SU-DHL-6 (cell line): ENCODE measurements around the gene TRIM59.

ENCODE experiments used
- H2AFZ ChIP-seq: fragments of 200-600 bp; sonication (generic); 2 replicates; pipeline ENCODE4 v1.6.1; 2014; ENCODE audit warnings: low read depth, mild to moderate bottlenecking, moderate library complexity, mixed read lengths, antibody characterized with exemption, low read length; ENCODE audit not compliant: severe bottlenecking
- H3F3A ChIP-seq: fragments of 200-600 bp; shearing (Covaris generic); 2 replicates; pipeline ENCODE4 v1.6.0; 2016; ENCODE audit warnings: antibody characterized with exemption, mild to moderate bottlenecking; ENCODE audit not compliant: insufficient read depth
- H3K27ac ChIP-seq: fragments of 200-600 bp; sonication (generic); 2 replicates; pipeline ENCODE4 v1.5.1; 2016; ENCODE audit warnings: low read depth, mild to moderate bottlenecking, low read length, moderate library complexity, mixed read lengths
- H3K27me3 ChIP-seq: fragments of 200-600 bp; sonication (generic), shearing (Covaris generic); 2 replicates; pipeline ENCODE4 v1.6.0; 2014; ENCODE audit warnings: mild to moderate bottlenecking, low read length
- H3K36me3 ChIP-seq: fragments of 200-600 bp; sonication (generic); 2 replicates; pipeline ENCODE4 v1.6.1; 2014; ENCODE audit warnings: mild to moderate bottlenecking, low read length, mixed read lengths
- H3K4me2 ChIP-seq: fragments of 300-600, 200-600 bp; shearing (Covaris generic), sonication (generic); 2 replicates; pipeline ENCODE4 v1.6.0; 2014; ENCODE audit warnings: low read length, low read depth, mild to moderate bottlenecking; ENCODE audit not compliant: poor library complexity, severe bottlenecking
- H3K4me3 ChIP-seq: fragments of 200-600 bp; sonication (generic); 2 replicates; pipeline ENCODE4 v1.5.1; 2014; ENCODE audit warnings: antibody characterized with exemption, low read length, mild to moderate bottlenecking, mixed read lengths; ENCODE audit not compliant: insufficient read depth, poor library complexity, severe bottlenecking
- H3K79me2 ChIP-seq: fragments of 200-600 bp; sonication (generic); 2 replicates; pipeline ENCODE4 v1.6.1; 2014; ENCODE audit warnings: mild to moderate bottlenecking, low read length, moderate library complexity; ENCODE audit not compliant: insufficient read depth
- H3K9ac ChIP-seq: fragments of 200-600 bp; sonication (generic); 2 replicates; pipeline ENCODE4 v1.7.0; 2014; ENCODE audit warnings: mild to moderate bottlenecking, low read length
- H3K9me2 ChIP-seq: fragments of 200-600 bp; sonication (generic); replicated peaks from 2 replicates; pipeline ENCODE4 v1.6.1; 2014; ENCODE audit warnings: low read length; ENCODE audit not compliant: insufficient read depth
- H3K9me3 ChIP-seq: fragments of 200-600 bp; sonication (generic); 2 replicates; pipeline ENCODE4 v1.6.1; 2014; ENCODE audit warnings: low read length, mixed read lengths; ENCODE audit not compliant: insufficient read depth
- H4K20me1 ChIP-seq: fragments of 200-600 bp; sonication (generic); 2 replicates; pipeline ENCODE4 v1.6.1; 2014; ENCODE audit warnings: low read depth, mild to moderate bottlenecking, antibody characterized with exemption, low read length, moderate library complexity, mixed read lengths
- CTCF ChIP-seq: fragments of 200-600 bp; sonication (generic); IDR thresholded peaks from one replicate; pipeline ENCODE4 v1.5.1; 2017; ENCODE audit warnings: antibody characterized with exemption, mild to moderate bottlenecking, low read length, moderate library complexity; ENCODE audit not compliant: insufficient read depth, poor library complexity, severe bottlenecking
- EZH2phosphoT487 ChIP-seq: fragments of 200-600 bp; sonication (generic), shearing (Covaris generic); conservative IDR thresholded peaks from 2 replicates; pipeline ENCODE4 v1.6.1; 2018; ENCODE audit warnings: mild to moderate bottlenecking, antibody characterized with exemption, low read length, moderate library complexity, mixed read lengths

The TRIM59 gene

GRCh38 chr3:160400702-160401150, 48.9 kb downstream of the TRIM59 start:
- Histone ChIP-seq H3K9me2 (no peaks in the 10 kb centered on the region), H3K9ac (peak overlapping the region; percentile 98), H3K27me3 (no peaks in the 10 kb centered on the region), H4K20me1 (peaks cover 48% of the 10 kb centered on the region), H2AFZ (no peak overlapping the region), H3K4me2 (peak overlapping the region; percentile 96), H3K36me3 (peaks cover 55% of the 10 kb centered on the region), H3K4me3 (peak overlapping the region; percentile 94), H3K79me2 (peaks cover 85% of the 10 kb centered on the region), H3F3A (peaks cover 30% of the 10 kb centered on the region), H3K27ac (peak overlapping the region; percentile 89), H3K9me3 (no peaks in the 10 kb centered on the region)
- TF ChIP-seq EZH2phosphoT487 (no peak), CTCF (no peak)

GRCh38 chr3:160400030-160400701, 49.4 kb downstream of the TRIM59 start:
- Histone ChIP-seq H3K4me3 (peak overlapping the region; percentile 94), H3K9me3 (no peaks in the 10 kb centered on the region), H3K27ac (peak overlapping the region; percentile 89), H3K79me2 (peaks cover 85% of the 10 kb centered on the region), H3K27me3 (no peaks in the 10 kb centered on the region), H2AFZ (no peak overlapping the region), H3K9ac (peak overlapping the region; percentile 98), H4K20me1 (peaks cover 43% of the 10 kb centered on the region), H3K9me2 (no peaks in the 10 kb centered on the region), H3K4me2 (peak overlapping the region; percentile 96), H3F3A (peaks cover 24% of the 10 kb centered on the region), H3K36me3 (peaks cover 49% of the 10 kb centered on the region)
- no peak for TF ChIP-seq CTCF
- no peak for TF ChIP-seq EZH2phosphoT487

- Histone ChIP-seq H2AFZ (peak within 1 kb of the TSS; percentile 57), H4K20me1 (peaks cover 35% of the 10 kb centered on the region), H3K27me3 (no peaks in the 10 kb centered on the region), H3K36me3 (peaks cover 41% of the 10 kb centered on the region), H3K4me3 (peak within 1 kb of the TSS; percentile 94), H3F3A (peaks cover 16% of the 10 kb centered on the region; the same call in 1 of the 2 replicates), H3K27ac (peak within 1 kb of the TSS; percentile 89), H3K9ac (peak within 1 kb of the TSS; percentile 98), H3K9me3 (no peaks in the 10 kb centered on the region), H3K79me2 (peaks cover 81% of the 10 kb centered on the region), H3K4me2 (peak within 1 kb of the TSS; percentile 96), H3K9me2 (no peaks in the 10 kb centered on the region)
- TF ChIP-seq CTCF (no peak), EZH2phosphoT487 (no peak)
Measured at GRCh38 chr3:160399125-160400029, 50.2 kb downstream of the TRIM59 start, which contains the start of the genes IFT80 and SMC4. Gene IFT80, minus strand, starts transcription at chr3:160399225. Its CDS starts 14,625 bp downstream, at chr3:160384600. Gene SMC4, plus strand, starts transcription at chr3:160399650. Its CDS starts 1,177 bp downstream, at chr3:160400827.
